Stomach (tissue), 4 donors: ENCODE data around the gene BICD2.

Experiments used
- POLR2A ChIP-seq, 4 donors: fragments of 450-650 bp; IDR thresholded peaks; one replicate each; pipeline ENCODE4 v1.6.1; 2016; ENCODE audit warnings: antibody characterized with exemption in 4 of 4, control low read depth in 2 of 4, mild to moderate bottlenecking in 1 of 4, moderate library complexity in 1 of 4
- TF ChIP-seq, protein P1 (sequence below), 7 experiments: fragments of 450-650 bp in 4 of 7; fragments of 200-600 bp in 3 of 7; sonication (generic) in 3 of 7; IDR thresholded peaks; one replicate each; pipeline ENCODE4 v1.5.1; 2016 to 2019; ENCODE audit warnings: antibody characterized with exemption in 7 of 7, control low read depth in 2 of 7, mild to moderate bottlenecking in 1 of 7

DNA sequence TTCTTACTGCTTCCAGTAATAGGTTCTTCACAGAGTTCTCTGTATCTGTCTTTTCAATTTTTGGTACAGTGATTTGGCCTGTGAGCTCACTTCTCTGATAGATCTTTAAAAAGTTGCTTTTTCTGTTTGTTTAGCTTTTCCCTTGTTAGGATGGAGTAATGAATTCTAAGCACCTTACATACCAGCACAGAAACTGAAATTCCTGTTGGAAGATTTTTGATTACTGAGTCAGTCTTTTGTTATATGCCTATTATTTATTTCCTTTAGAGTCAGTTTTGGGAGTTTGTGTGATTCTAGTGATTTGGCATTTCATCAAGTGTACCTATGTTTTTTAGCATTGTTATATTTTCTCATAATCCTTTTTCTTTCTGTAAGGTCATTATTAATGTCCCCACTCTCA lies 57.1 kb downstream of the BICD2 start:
- TF ChIP-seq, protein P1, sequence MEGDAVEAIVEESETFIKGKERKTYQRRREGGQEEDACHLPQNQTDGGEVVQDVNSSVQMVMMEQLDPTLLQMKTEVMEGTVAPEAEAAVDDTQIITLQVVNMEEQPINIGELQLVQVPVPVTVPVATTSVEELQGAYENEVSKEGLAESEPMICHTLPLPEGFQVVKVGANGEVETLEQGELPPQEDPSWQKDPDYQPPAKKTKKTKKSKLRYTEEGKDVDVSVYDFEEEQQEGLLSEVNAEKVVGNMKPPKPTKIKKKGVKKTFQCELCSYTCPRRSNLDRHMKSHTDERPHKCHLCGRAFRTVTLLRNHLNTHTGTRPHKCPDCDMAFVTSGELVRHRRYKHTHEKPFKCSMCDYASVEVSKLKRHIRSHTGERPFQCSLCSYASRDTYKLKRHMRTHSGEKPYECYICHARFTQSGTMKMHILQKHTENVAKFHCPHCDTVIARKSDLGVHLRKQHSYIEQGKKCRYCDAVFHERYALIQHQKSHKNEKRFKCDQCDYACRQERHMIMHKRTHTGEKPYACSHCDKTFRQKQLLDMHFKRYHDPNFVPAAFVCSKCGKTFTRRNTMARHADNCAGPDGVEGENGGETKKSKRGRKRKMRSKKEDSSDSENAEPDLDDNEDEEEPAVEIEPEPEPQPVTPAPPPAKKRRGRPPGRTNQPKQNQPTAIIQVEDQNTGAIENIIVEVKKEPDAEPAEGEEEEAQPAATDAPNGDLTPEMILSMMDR (IDR thresholded peaks at IDR 0.05) = no peak
- TF ChIP-seq POLR2A (IDR thresholded peaks at IDR 0.05) = no peak
